NOMO-1 (cell line): ENCODE measurements around the gene PXYLP1.
A peak's percentile ranks its signal among the peaks of the same experiment; 100 is the strongest.
"Not testable (repeated sequence)": the region's sequence is repeated elsewhere in the genome, so short reads cannot be mapped to it uniquely, and the experiment has no call there.

Source experiments
- DNase-seq, 2 experiments: peaks; one replicate each; lab custom pipeline; 2025; ENCODE audit not compliant: unreplicated experiment in 2 of 2; lab: John Stamatoyannopoulos, UW

PXYLP1 gene

GRCh38 chr3:141231101-141231951 is at the start of gene PXYLP1:
Gene PXYLP1, plus strand, starts transcription at chr3:141231825. Its CDS starts 28,351 bp downstream, at chr3:141260176.
- peak; percentile 88 to 95 for DNase-seq

DNA sequence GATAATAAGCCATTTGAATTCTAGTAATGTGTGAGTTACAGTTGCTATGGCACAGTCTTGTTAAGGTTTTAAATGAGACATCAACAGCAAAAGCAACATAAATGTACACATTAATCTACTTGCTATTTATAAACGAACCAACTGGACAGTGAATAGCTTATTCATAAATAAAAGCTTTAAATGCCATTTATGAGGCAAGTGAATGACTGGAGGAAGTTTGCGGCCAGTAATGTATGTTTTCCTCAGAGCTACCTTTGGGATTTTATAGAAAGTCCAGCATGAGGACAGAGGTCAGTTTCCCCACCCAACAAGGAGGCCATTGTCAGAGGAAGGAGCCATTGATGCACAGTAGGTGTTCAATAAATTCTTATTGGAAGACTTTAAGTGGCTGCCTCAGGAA is 48.0 kb upstream of the PXYLP1 start:
- no peak for DNase-seq

DNA sequence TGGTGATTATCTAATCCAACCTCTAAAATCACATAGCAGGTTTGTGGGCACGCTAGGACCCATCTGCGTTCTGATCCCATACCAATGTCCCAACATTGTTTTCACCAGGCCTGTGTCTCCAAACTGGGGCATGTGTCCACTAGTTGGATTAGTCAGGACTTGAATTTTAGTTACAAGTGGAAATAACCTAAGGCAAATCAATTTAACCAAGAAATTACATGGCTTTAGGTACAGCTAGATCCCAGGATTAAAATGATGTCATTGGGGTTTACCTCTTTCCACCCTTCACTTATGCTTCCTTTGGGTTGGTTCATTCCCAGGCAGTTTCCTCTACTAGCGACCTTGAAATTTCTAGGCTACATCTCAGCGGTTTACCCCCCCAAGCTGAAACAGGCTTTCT is 47.2 kb upstream of the PXYLP1 start:
- no peak for DNase-seq

- no peak for DNase-seq
Measured at GRCh38 chr3:141191097-141191749, 40.4 kb upstream of the PXYLP1 start.

GRCh38 chr3:141192345-141192744 is 39.3 kb upstream of the PXYLP1 start:
- DNase-seq, result peak; percentile 84 to 94

- no peak for DNase-seq
Measured at GRCh38 chr3:141193066-141193830, 38.4 kb upstream of the PXYLP1 start.

- no peak for DNase-seq
Measured at GRCh38 chr3:141201122-141201521, 30.5 kb upstream of the PXYLP1 start.

- no peak for DNase-seq
Measured at GRCh38 chr3:141202682-141203081, 28.9 kb upstream of the PXYLP1 start.

- no peak for DNase-seq
Measured at GRCh38 chr3:141203866-141204265, 27.8 kb upstream of the PXYLP1 start.

DNA sequence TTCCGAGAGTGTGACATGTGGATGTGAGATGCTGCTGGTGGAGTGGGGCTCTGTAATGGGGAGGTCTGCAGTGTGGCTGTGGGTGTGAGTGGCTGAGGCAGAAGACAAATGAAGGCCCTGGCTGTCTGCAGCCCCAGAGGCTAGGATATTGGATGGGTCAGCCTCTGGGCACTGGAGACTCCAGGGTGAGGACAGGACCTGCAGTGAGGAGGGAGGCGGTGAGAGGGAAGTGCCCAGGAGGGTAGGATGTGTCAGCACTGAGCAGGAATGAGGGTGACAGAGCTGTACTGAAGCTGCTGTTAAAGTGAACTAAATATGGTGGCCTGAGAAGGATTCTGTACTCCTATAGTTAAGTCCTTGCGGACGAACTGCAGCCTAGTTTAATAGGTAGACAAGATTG is 27.3 kb upstream of the PXYLP1 start:
- DNase-seq, result no peak

DNA sequence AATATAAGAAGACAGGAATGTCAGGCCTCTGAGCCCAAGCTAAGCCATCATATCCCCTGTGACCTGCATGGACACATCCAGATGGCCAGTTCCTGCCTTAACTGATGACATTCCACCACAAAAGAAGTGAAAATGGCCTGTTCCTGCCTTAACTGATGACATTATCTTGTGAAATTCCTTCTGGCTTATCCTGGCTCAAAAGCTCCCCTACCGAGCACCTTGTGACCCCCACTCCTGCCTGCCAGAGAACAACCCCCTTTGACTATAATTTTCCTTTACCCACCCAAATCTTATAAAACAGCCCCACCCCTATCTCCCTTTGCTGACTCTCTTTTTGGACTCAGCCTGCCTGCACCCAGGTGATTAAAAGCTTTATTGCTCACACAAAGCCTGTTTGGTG is 20.3 kb upstream of the PXYLP1 start:
- not testable (repeated sequence) for DNase-seq

GRCh38 chr3:141212101-141212500 is 19.5 kb upstream of the PXYLP1 start:
- DNase-seq, result no peak

DNA sequence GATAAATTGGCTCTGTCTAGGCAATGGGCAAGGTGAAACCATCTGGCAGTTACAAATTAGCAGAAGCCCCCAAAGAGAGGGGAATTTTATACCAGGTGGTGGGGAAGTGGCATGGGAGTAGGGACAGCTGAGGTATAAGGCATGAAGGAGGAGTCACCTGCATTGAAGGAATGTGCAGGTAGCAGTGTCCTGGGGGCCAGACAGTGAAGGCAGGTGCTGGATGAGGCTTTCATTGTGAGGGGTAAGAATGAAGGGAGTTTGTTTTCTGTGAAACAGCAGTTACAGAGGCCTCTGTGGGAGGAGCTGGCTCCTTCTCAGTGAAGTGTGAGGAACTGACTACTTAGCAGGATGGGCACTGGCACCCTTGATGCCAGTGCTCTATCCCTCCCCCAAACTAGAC is 19.1 kb upstream of the PXYLP1 start:
- no peak for DNase-seq

GRCh38 chr3:141216975-141217374 is 14.7 kb upstream of the PXYLP1 start:
- no peak for DNase-seq

GRCh38 chr3:141217389-141217788 is 14.2 kb upstream of the PXYLP1 start:
- DNase-seq, result no peak

GRCh38 chr3:141218162-141218835 is 13.3 kb upstream of the PXYLP1 start:
- peak; percentile 60 to 82 for DNase-seq

DNA sequence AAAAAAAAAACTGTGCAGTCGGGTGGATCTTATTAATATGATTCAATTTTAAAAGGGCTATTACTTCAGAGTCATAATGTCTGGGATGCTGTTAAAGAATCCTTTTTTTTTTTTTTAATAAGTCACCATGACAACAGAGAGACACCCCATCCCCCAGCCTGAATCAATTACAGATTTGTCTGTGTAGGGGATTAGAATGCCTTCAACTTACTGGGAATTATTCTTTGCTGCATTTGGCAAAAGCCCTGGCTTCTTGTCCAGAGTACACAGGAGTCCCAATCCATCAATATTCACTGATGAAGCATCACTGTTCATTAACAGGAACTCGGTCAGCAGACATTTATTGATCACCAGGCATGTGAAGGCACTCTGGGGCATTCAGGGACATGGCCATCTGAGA is 12.7 kb upstream of the PXYLP1 start:
- DNase-seq, result no peak

DNA sequence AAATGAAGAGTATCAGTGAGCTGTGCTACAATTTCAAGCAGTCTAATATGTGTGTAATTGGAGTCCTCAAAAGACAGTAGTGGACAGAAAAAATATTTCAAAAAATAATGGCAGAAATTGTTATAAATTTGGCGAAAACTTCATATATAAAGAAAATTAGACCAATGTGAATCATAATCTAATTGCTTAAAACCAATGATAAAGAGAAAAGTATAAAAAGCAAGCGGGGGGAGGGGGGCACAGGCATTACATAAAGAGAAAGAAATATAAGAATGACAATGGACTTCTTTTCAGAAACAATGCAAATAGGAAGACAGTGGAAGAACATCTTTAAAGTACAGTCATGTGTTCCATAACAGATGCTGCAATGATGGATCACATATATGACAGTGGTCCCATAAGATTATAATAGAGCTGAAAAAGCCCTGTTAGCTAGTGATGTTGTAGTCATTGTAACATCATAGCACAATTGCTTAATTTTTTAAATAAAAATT is 7.9 kb upstream of the PXYLP1 start:
- no peak for DNase-seq

GRCh38 chr3:141225939-141226338 is 5.7 kb upstream of the PXYLP1 start:
- DNase-seq, result no peak

DNA sequence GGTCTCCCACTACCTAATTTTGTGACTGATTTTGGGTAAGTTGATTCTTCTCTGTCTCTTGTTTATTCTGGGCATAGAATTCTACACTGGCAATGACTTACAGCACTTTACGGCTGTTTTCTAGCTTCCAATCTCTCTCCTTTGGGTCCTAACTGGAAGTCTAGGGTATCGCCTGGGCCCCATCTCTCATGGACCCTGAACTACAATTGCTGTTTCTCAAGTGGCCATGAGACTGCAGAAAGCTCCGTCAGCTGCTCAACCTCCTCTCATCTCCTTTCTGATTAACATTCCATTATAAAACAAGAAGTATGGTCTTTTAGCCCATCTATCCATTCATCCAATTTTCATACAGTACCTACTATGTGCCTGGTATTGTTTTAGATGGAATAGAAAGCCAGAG is 4.4 kb upstream of the PXYLP1 start:
- DNase-seq, result no peak

DNA sequence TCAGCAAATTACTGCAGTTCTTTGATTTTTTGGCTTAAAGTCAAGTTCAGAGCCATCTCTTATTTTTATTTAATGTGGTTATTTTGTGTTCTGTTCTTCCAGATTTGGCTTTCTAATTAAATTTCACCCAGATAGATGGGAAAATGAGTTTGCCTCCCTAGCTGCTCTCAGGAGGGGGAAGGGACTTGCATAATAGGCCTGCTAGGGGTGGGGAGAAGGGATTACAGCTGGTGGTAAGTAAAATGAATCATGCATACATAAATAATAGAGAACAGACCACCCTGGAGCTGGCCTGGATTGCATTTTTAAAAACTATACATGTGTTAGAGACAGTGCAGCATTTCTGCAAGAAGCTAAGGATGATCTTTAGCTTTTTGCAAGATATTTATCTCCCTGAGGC is 3.9 kb upstream of the PXYLP1 start:
- no peak for DNase-seq
